AG09319 (cell line): ENCODE measurements around the gene TIGD2.

Experiments
- DNase-seq: peaks from one replicate; pipeline ENCODE4 v3.0.0-alpha.2; 2010; ENCODE audit warnings: low read depth; ENCODE audit errors: extremely low read depth
- TF ChIP-seq, protein P1 (sequence below): IDR thresholded peaks from 2 replicates; pipeline ENCODE4 v1.5.1; 2011; ENCODE audit warnings: low read depth, mild to moderate bottlenecking, inconsistent platforms, low read length, moderate library complexity

Gene TIGD2

GRCh38 chr4:89110986-89111832 lies at the start of gene TIGD2:
TIGD2 (plus strand) TSS chr4:89111533; CDS start chr4:89112975, 1,442 bp downstream.
- peak; percentile 60 for DNase-seq
- TF ChIP-seq, protein P1, sequence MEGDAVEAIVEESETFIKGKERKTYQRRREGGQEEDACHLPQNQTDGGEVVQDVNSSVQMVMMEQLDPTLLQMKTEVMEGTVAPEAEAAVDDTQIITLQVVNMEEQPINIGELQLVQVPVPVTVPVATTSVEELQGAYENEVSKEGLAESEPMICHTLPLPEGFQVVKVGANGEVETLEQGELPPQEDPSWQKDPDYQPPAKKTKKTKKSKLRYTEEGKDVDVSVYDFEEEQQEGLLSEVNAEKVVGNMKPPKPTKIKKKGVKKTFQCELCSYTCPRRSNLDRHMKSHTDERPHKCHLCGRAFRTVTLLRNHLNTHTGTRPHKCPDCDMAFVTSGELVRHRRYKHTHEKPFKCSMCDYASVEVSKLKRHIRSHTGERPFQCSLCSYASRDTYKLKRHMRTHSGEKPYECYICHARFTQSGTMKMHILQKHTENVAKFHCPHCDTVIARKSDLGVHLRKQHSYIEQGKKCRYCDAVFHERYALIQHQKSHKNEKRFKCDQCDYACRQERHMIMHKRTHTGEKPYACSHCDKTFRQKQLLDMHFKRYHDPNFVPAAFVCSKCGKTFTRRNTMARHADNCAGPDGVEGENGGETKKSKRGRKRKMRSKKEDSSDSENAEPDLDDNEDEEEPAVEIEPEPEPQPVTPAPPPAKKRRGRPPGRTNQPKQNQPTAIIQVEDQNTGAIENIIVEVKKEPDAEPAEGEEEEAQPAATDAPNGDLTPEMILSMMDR: peak; percentile 74

GRCh38 chr4:89064848-89065247 lies 46.5 kb upstream of the TIGD2 start:
- TF ChIP-seq, protein P1: no peak
- DNase-seq: no peak

DNA sequence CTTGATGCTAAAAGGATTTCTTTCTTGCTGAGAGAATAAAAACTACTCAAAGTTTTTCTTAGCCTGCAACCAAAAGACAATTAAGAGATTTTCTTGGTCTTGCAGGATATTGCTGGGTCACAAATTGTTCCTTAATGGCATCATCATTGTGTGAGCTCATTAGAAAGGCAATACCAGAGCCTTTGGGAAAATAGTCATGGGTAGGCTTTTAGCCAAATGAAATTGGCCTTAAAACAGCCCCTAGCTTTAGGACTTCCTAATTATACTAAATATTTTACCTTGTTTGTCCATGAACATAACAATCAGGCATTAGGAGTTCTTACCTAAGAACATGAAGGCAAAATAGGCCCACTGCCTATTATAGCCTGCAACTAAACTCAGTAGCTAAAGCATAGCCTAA lies 43.9 kb upstream of the TIGD2 start:
- peak; percentile 2 for DNase-seq
- TF ChIP-seq, protein P1: no peak

DNA sequence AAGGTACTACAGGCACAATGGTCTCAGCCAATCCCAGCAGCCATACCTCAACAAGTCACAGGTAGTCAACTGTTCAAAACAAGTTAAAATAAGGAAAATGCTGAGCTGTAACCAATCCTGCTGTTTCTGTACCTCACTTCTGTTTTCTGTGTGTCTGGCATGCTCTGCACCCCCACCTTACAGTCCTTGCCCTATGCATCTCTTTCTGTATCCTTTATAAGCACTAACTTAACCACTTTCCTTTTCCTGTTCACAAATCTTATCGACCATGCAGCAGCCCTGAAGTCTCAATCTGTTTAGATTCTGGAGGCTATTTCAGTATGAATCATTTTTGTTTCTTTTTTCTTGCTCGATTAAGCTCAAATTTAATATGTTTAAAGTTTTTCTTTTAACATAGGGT lies 41.9 kb upstream of the TIGD2 start:
- TF ChIP-seq, protein P1: no peak
- no peak for DNase-seq

- no peak for DNase-seq
- TF ChIP-seq, protein P1: no peak
Measured at GRCh38 chr4:89070041-89070440, 41.3 kb upstream of the TIGD2 start.

DNA sequence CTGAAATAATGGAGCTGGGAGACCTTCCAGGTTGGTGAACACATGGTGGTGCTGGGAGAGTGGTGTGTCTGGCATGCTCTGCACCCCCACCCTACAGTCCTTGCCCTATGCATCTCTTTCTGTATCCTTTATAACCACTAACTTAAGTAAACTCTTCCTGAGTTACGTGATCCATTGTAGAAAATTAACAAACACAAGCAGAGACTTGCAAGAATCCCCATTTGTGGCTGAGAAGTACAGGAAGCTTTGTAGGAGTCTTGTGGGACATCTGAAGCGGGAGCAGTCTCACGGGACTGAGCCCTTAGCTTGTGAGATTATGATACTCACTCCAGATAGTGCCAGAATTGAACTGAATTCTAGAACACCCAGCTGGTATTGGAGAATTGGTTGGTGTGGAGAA lies 40.0 kb upstream of the TIGD2 start:
- TF ChIP-seq, protein P1: no peak
- no peak for DNase-seq

DNA sequence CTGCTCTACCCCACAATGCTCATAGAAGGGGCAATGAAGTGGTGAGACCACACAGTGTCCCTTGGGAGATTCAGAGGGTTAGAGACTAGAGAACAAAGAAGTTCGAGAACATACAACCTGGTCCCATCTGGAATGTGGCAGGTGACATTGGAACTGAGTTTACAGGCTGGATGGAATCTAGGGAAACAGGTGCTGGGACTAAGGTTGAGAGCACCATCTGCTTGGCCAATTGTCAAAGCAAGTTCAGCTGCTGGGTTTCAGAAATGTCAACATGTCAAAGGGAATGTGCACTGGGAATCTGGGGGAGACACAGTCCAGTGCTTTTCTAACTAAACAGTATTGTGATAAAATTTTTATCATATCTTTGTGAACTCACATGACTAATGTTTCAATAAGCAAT lies 38.4 kb upstream of the TIGD2 start:
- no peak for DNase-seq
- TF ChIP-seq, protein P1: no peak
